H9 (cell line): ENCODE results near the gene SMPX. TPM values are rescaled to one million over a fixed set of nuclear protein-coding genes. Genes with fewer than 3 reads are reported as not detected.

Source experiments
- DNase-seq: peaks from one replicate; pipeline ENCODE4 v3.0.0-alpha.2; 2017
- H2AFZ ChIP-seq: one replicate; pipeline ENCODE4 v1.6.1; 2013; ENCODE audit warnings: mild to moderate bottlenecking, low read length, control low read depth, moderate library complexity
- H2AK5ac ChIP-seq: 2 replicates; pipeline ENCODE4 v1.6.1; 2013; ENCODE audit warnings: low read length, control low read depth, mixed read lengths; ENCODE audit not compliant: insufficient read length
- H2BK120ac ChIP-seq: one replicate; pipeline ENCODE4 v1.6.1; 2013; ENCODE audit warnings: low read depth, mild to moderate bottlenecking, low read length, control low read depth, inconsistent platforms; ENCODE audit not compliant: poor library complexity, severe bottlenecking
- H2BK12ac ChIP-seq: 2 replicates; pipeline ENCODE4 v1.6.1; 2013; ENCODE audit warnings: low read length, control low read depth, mixed read lengths, low read depth; ENCODE audit not compliant: insufficient read length
- H2BK15ac ChIP-seq: 2 replicates; pipeline ENCODE4 v1.6.1; 2013; ENCODE audit warnings: low read depth, low read length, control low read depth
- H2BK20ac ChIP-seq: one replicate; pipeline ENCODE4 v1.6.1; 2013; ENCODE audit warnings: low read depth, mild to moderate bottlenecking, low read length, control low read depth, inconsistent platforms; ENCODE audit not compliant: poor library complexity, severe bottlenecking
- H2BK5ac ChIP-seq: 2 replicates; pipeline ENCODE4 v1.6.1; 2013; ENCODE audit warnings: low read length, control low read depth, mixed read lengths; ENCODE audit not compliant: insufficient read length
- H3K14ac ChIP-seq: 2 replicates; pipeline ENCODE4 v1.6.1; 2013; ENCODE audit warnings: low read length, control low read depth; ENCODE audit not compliant: insufficient read depth
- H3K18ac ChIP-seq: 2 replicates; pipeline ENCODE4 v1.6.1; 2013; ENCODE audit warnings: low read depth, mild to moderate bottlenecking, mixed read lengths, low read length, control low read depth; ENCODE audit not compliant: insufficient read length
- H3K23ac ChIP-seq: 2 replicates; pipeline ENCODE4 v1.6.1; 2013; ENCODE audit warnings: low read length, control low read depth, mixed read lengths, low read depth; ENCODE audit not compliant: insufficient read length
- H3K23me2 ChIP-seq: 2 replicates; pipeline ENCODE4 v1.6.1; 2013; ENCODE audit warnings: low read depth, mild to moderate bottlenecking, mixed read lengths, low read length, control low read depth; ENCODE audit not compliant: insufficient read length, poor library complexity, severe bottlenecking
- H3K27ac ChIP-seq: 2 replicates; pipeline ENCODE4 v1.5.1; 2013; ENCODE audit warnings: low read length, control low read depth, mixed read lengths, low read depth; ENCODE audit not compliant: insufficient read length
- H3K27me3 ChIP-seq: 2 replicates; pipeline ENCODE4 v1.6.1; 2013; ENCODE audit warnings: low read length, control low read depth, inconsistent platforms; ENCODE audit not compliant: insufficient read depth
- H3K4ac ChIP-seq: 2 replicates; pipeline ENCODE4 v1.6.1; 2013; ENCODE audit warnings: low read depth, mild to moderate bottlenecking, control low read depth, inconsistent platforms, low read length, moderate library complexity
- H3K4me1 ChIP-seq: 2 replicates; pipeline ENCODE4 v1.6.1; 2013; ENCODE audit warnings: low read length, control low read depth, inconsistent platforms; ENCODE audit not compliant: insufficient read depth
- H3K4me2 ChIP-seq: 2 replicates; pipeline ENCODE4 v1.6.1; 2013; ENCODE audit warnings: low read length, control low read depth, mixed read lengths; ENCODE audit not compliant: insufficient read length, insufficient read depth
- H3K56ac ChIP-seq: 2 replicates; pipeline ENCODE4 v1.6.1; 2013; ENCODE audit warnings: low read depth, mild to moderate bottlenecking, mixed read lengths, low read length, control low read depth; ENCODE audit not compliant: insufficient read length
- H3K79me1 ChIP-seq: 2 replicates; pipeline ENCODE4 v1.6.1; 2013; ENCODE audit warnings: low read depth, mild to moderate bottlenecking, moderate library complexity, low read length, control low read depth, inconsistent platforms; ENCODE audit not compliant: insufficient read depth, poor library complexity, severe bottlenecking
- H3K79me2 ChIP-seq: 2 replicates; pipeline ENCODE4 v1.6.1; 2013; ENCODE audit warnings: low read length, control low read depth, inconsistent platforms; ENCODE audit not compliant: insufficient read depth
- H3K9ac ChIP-seq: 2 replicates; pipeline ENCODE4 v1.6.1; 2013; ENCODE audit warnings: low read length, control low read depth, mixed read lengths; ENCODE audit not compliant: insufficient read length; ENCODE audit errors: extremely low read depth
- H3K9me3 ChIP-seq: one replicate; pipeline ENCODE4 v1.6.1; 2013; ENCODE audit warnings: low read depth, low read length, inconsistent platforms; ENCODE audit not compliant: control insufficient read depth
- H3T11ph ChIP-seq: one replicate; pipeline ENCODE4 v1.6.1; 2013; ENCODE audit warnings: mild to moderate bottlenecking, low read length, control low read depth, inconsistent platforms
- H4K20me1 ChIP-seq: one replicate; pipeline ENCODE4 v1.6.1; 2013; ENCODE audit not compliant: control insufficient read depth, insufficient read length, insufficient read depth
- H4K5ac ChIP-seq: 2 replicates; pipeline ENCODE4 v1.6.1; 2013; ENCODE audit warnings: low read depth, mild to moderate bottlenecking, mixed read lengths, low read length, control low read depth; ENCODE audit not compliant: insufficient read length
- H4K8ac ChIP-seq: replicated peaks from 2 replicates; pipeline ENCODE4 v1.6.1; 2013; ENCODE audit warnings: low read length, control low read depth, mixed read lengths, low read depth; ENCODE audit not compliant: insufficient read length
- H4K91ac ChIP-seq: 2 replicates; pipeline ENCODE4 v1.6.1; 2013; ENCODE audit warnings: low read depth, mild to moderate bottlenecking, moderate library complexity, mixed read lengths, low read length, control low read depth; ENCODE audit not compliant: insufficient read length
- H3K27ac Mint-ChIP-seq, 3 experiments: 2 replicates in 2 of 3; 3 replicates in 1 of 3; pipeline ENCODE4 v1.8.0; 2020 to 2021; ENCODE audit warnings: mixed read lengths in 3 of 3, mild to moderate bottlenecking in 1 of 3, moderate library complexity in 1 of 3
- H3K27me3 Mint-ChIP-seq: 2 replicates; pipeline ENCODE4 v1.8.0; 2021; ENCODE audit warnings: low read depth, mild to moderate bottlenecking, moderate library complexity, mixed read lengths
- H3K36me3 Mint-ChIP-seq, 3 experiments: 2 replicates in 2 of 3; 3 replicates in 1 of 3; pipeline ENCODE4 v1.8.0; 2020 to 2021; ENCODE audit warnings: low read depth in 3 of 3, mixed read lengths in 3 of 3; ENCODE audit not compliant: insufficient read depth in 1 of 3
- H3K4me1 Mint-ChIP-seq, 2 experiments: 2 replicates each; pipeline ENCODE4 v1.8.0; 2020; ENCODE audit warnings: mixed read lengths in 2 of 2
- H3K4me3 Mint-ChIP-seq, 2 experiments: 2 replicates in 1 of 2; 3 replicates in 1 of 2; pipeline ENCODE4 v1.8.0; 2020 to 2021; ENCODE audit warnings: mild to moderate bottlenecking in 2 of 2, mixed read lengths in 2 of 2, moderate library complexity in 1 of 2
- H3K9me3 Mint-ChIP-seq, 2 experiments: 2 replicates in 1 of 2; 3 replicates in 1 of 2; pipeline ENCODE4 v1.8.0; 2020; ENCODE audit warnings: mild to moderate bottlenecking in 2 of 2, mixed read lengths in 2 of 2, moderate library complexity in 1 of 2
- CTCF ChIP-seq: fragments of 200-600 bp; sonication (generic); conservative IDR thresholded peaks from 3 replicates; pipeline ENCODE4 v1.8.0; 2021; ENCODE audit warnings: antibody characterized with exemption, mild to moderate bottlenecking
- WGBS: extraction: QIAGEN DNeasy Blood & Tissue Kit; methylation state at CpG from one replicate; pipeline ENCODE4 v1.1.7; 2013; ENCODE audit warnings: missing lambda C conversion rate, low lambda C conversion rate, mixed read lengths; ENCODE audit not compliant: insufficient read length; ENCODE audit errors: extremely low coverage; 5-methylcytosine and 5-hydroxymethylcytosine counted together
- total RNA-seq: library from RNA; stranded (reverse); gene quantifications from 2 replicates; pipeline ENCODE4 v1.2.1, GENCODE V29; 2021

The SMPX gene
- total RNA-seq, 1 experiment from 2014 or later = not detected

GRCh38 chrX:21698272-21698671 lies 59.6 kb downstream of the SMPX start:
- TF ChIP-seq CTCF = no peak
- Mint-ChIP-seq H3K4me3 (no peak overlapping the region), H3K27ac (no peak overlapping the region), H3K4me1 (peaks cover under 1% of the 10 kb centered on the region in 2 experiments; a peak in 1 of 4 replicates), H3K36me3 (no peaks in the 10 kb centered on the region; a peak in 1 of 7 replicates), H3K27me3 (no peaks in the 10 kb centered on the region), H3K9me3 (peaks cover 0 to 27% of the 10 kb centered on the region in 2 experiments; a peak in 3 of 5 replicates)
- WGBS = no CpG with 5 or more reads among the region's 4 CpGs
- Histone ChIP-seq H3K4ac (no peak overlapping the region), H3K4me2 (no peak overlapping the region), H3K4me1 (no peaks in the 10 kb centered on the region), H4K8ac (no peak overlapping the region), H3K79me1 (no peaks in the 10 kb centered on the region), H2BK20ac (no peak overlapping the region), H2AK5ac (no peak overlapping the region), H3K23me2 (no peaks in the 10 kb centered on the region), H3K18ac (no peak overlapping the region), H3K27ac (no peak overlapping the region), H2AFZ (no peak overlapping the region), H2BK120ac (no peak overlapping the region), H4K91ac (no peak overlapping the region), H3K56ac (no peak overlapping the region), H3K9ac (no peak overlapping the region), H2BK15ac (no peak overlapping the region), H4K20me1 (no peaks in the 10 kb centered on the region), H3K79me2 (no peaks in the 10 kb centered on the region), H3K27me3 (no peaks in the 10 kb centered on the region), H3K23ac (no peak overlapping the region), H2BK5ac (no peak overlapping the region), H3T11ph (no peak overlapping the region), H3K9me3 (no peaks in the 10 kb centered on the region), H2BK12ac (no peak overlapping the region), H4K5ac (no peak overlapping the region), H3K14ac (no peak overlapping the region)
- DNase-seq = no peak
